ENCODE results near the gene RBPJ. TPM values are rescaled to one million over a fixed set of nuclear protein-coding genes. Genes with fewer than 3 reads are reported as not detected.
"Not testable (repeated sequence)": the region's sequence is repeated elsewhere in the genome, so short reads cannot be mapped to it uniquely, and the experiment has no call there.

RBPJ gene
- total RNA-seq, 6 experiments from 2014 or later, result 12.0 to 29.3 (median 19.6) TPM

GRCh38 chr4:26351685-26352084 is 30.9 kb downstream of the RBPJ start:
- 96% methylated on average over 2 of the region's 2 CpGs for WGBS (ENCODE audit: insufficient coverage, low coverage, low lambda C conversion rate, missing lambda C conversion rate)
- no peaks in the 10 kb centered on the region for H3K9me3 ChIP-seq

GRCh38 chr4:26354491-26354890 is 33.7 kb downstream of the RBPJ start:
- 26% methylated on average over 7 of the region's 7 CpGs for WGBS (ENCODE audit: insufficient coverage, low coverage, low lambda C conversion rate, missing lambda C conversion rate)
- no peak for TF ChIP-seq CTCF (IDR thresholded peaks at IDR 0.05)
- peak in 1 of 3 donors; percentile 25 for DNase-seq
- Histone ChIP-seq H3K9me3 (no peaks in the 10 kb centered on the region), H3K4me3 (no peak overlapping the region), H3K36me3 (no peaks in the 10 kb centered on the region), H3K4me1 (peaks cover 0 to 4% (median 0%) of the 10 kb centered on the region in 4 donors), H3K27me3 (no peaks in the 10 kb centered on the region), H3K27ac (no peak overlapping the region)
- intact Hi-C loops (cut with DNase I), result no loop called here
- ATAC-seq, result peak; percentile 29 to 50 (median 40)

More at GRCh38 chr4:26351685-26352084, 30.9 kb downstream of the RBPJ start:
- Histone ChIP-seq H3K27me3 (no peaks in the 10 kb centered on the region), H3K4me1 (peaks cover 0 to 4% (median 0%) of the 10 kb centered on the region in 4 donors), H3K4me3 (no peak overlapping the region), H3K27ac (no peak overlapping the region), H3K36me3 (no peaks in the 10 kb centered on the region)
- intact Hi-C loops (cut with DNase I), result no loop called here
- TF ChIP-seq CTCF (IDR thresholded peaks at IDR 0.05), result no peak
- no peak for TF ChIP-seq POLR2A (IDR thresholded peaks at IDR 0.05)
- ATAC-seq, result no peak
- no peak for DNase-seq

GRCh38 chr4:26355392-26356052 is 34.7 kb downstream of the RBPJ start:
- no peaks in the 10 kb centered on the region for H3K9me3 ChIP-seq
- H3K4me3 ChIP-seq, result no peak overlapping the region
- no peak overlapping the region for H3K27ac ChIP-seq
- ATAC-seq, result no peak
- intact Hi-C loops (cut with DNase I), result no loop called here
- no peaks in the 10 kb centered on the region for H3K27me3 ChIP-seq
- WGBS (ENCODE audit: insufficient coverage, low coverage, low lambda C conversion rate, missing lambda C conversion rate), result 78% methylated on average over 1 of the region's 1 CpG
- H3K36me3 ChIP-seq, result no peaks in the 10 kb centered on the region
- peaks cover 0 to 4% (median 0%) of the 10 kb centered on the region in 4 donors for H3K4me1 ChIP-seq
- DNase-seq, result no peak
- TF ChIP-seq POLR2A (IDR thresholded peaks at IDR 0.05) (no peak), CTCF (IDR thresholded peaks at IDR 0.05) (no peak)

- H3K27me3 ChIP-seq, result no peaks in the 10 kb centered on the region
- intact Hi-C loops (cut with DNase I), result no loop called here
- 17% methylated on average over 2 of the region's 2 CpGs for WGBS (ENCODE audit: insufficient coverage, low coverage, low lambda C conversion rate, missing lambda C conversion rate)
- peak; percentile 38 to 60 (median 53) for ATAC-seq
- H3K9me3 ChIP-seq, result no peaks in the 10 kb centered on the region
- H3K4me3 ChIP-seq, result no peak overlapping the region
- peaks cover 0 to 4% (median 0%) of the 10 kb centered on the region in 4 donors for H3K4me1 ChIP-seq
- no peak for DNase-seq
- H3K36me3 ChIP-seq, result no peaks in the 10 kb centered on the region
- TF ChIP-seq CTCF (IDR thresholded peaks at IDR 0.05), result no peak
- H3K27ac ChIP-seq, result no peak overlapping the region
Observed at GRCh38 chr4:26356081-26356501, 35.3 kb downstream of the RBPJ start.

GRCh38 chr4:26359521-26359920 is 38.7 kb downstream of the RBPJ start:
- 80% methylated on average over 16 of the region's 32 CpGs for WGBS (ENCODE audit: insufficient coverage, low coverage, low lambda C conversion rate, missing lambda C conversion rate)
- ATAC-seq, result peak in 2 of 4 donors; percentile 34 to 42

More at GRCh38 chr4:26359521-26359920, 38.7 kb downstream of the RBPJ start:
- H3K4me1 ChIP-seq; H3K27me3 ChIP-seq; H3K27ac ChIP-seq; H3K36me3 ChIP-seq; intact Hi-C loops (cut with DNase I); DNase-seq; H3K9me3 ChIP-seq; H3K4me3 ChIP-seq: not testable (repeated sequence)
